ENCODE data around the gene TRA2B.
A peak's percentile ranks its signal among the peaks of the same experiment; 100 is the strongest.

TRA2B gene

DNA sequence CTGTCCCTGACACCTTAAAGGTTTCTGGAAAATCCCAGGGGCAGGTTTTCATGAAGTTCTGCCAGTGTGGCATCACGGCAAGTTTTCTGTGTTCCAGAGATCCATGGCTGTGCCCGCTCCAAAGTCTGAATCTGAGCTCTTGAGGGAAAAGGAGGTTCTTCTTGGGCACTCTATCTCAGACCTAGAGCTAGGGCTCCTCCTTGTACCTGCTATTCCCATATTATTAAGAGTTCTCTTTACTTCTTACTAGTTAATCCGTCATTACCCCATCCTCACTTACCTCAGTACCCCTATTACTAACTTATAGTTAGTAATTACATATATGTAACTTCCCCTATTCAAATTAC lies 5.9 kb upstream of the TRA2B start:
- no CpG with 5 or more reads among the region's 3 CpGs for WGBS (ENCODE audit: extremely low coverage, insufficient coverage, insufficient read length)
- Histone ChIP-seq H3K79me1 (ENCODE audit: low read length) (peaks cover 8% of the 10 kb centered on the region), H2AK5ac (ENCODE audit: low read length) (no peak overlapping the region), H2BK120ac (ENCODE audit: insufficient read depth, low read length, poor library complexity) (no peak overlapping the region), H3K18ac (ENCODE audit: low read length) (no peak overlapping the region), H2BK5ac (ENCODE audit: low read depth, low read length, poor library complexity) (no peak overlapping the region), H3K27me3 (ENCODE audit: insufficient read depth, low read length) (no peaks in the 10 kb centered on the region), H3K9ac (ENCODE audit: low read length) (no peak overlapping the region), H2BK12ac (ENCODE audit: low read length) (no peak overlapping the region), H3K4me2 (ENCODE audit: low read length) (no peak overlapping the region), H3K9me3 (ENCODE audit: insufficient read depth, low read depth, low read length) (no peaks in the 10 kb centered on the region), H3K14ac (ENCODE audit: low read length) (no peak overlapping the region), H4K12ac (ENCODE audit: low read depth, low read length) (no peak overlapping the region), H4K8ac (ENCODE audit: low read depth, low read length) (no peak overlapping the region), H4K91ac (ENCODE audit: low read depth, low read length) (no peak overlapping the region), H3K79me2 (ENCODE audit: control insufficient read depth, insufficient read depth, low read length, poor library complexity) (peaks cover 2% of the 10 kb centered on the region), H3K36me3 (ENCODE audit: control insufficient read depth in 1 of 2, insufficient read depth in 2 of 2, low read length in 2 of 2) (no peaks in the 10 kb centered on the region), H3K4ac (ENCODE audit: low read depth, low read length) (no peak overlapping the region), H3K4me1 (ENCODE audit: control insufficient read depth in 1 of 2, insufficient read depth in 2 of 2, low read length in 2 of 2) (peaks cover 6 to 7% of the 10 kb centered on the region in 2 experiments), H2AFZ (ENCODE audit: insufficient read depth, low read length, poor library complexity) (no peak overlapping the region), H3K4me3 (ENCODE audit: low read depth, low read length) (no peak overlapping the region), H3K27ac (ENCODE audit: low read depth, low read length) (no peak overlapping the region), H3K23ac (ENCODE audit: low read length) (no peak overlapping the region)
- no peak for DNase-seq

DNA sequence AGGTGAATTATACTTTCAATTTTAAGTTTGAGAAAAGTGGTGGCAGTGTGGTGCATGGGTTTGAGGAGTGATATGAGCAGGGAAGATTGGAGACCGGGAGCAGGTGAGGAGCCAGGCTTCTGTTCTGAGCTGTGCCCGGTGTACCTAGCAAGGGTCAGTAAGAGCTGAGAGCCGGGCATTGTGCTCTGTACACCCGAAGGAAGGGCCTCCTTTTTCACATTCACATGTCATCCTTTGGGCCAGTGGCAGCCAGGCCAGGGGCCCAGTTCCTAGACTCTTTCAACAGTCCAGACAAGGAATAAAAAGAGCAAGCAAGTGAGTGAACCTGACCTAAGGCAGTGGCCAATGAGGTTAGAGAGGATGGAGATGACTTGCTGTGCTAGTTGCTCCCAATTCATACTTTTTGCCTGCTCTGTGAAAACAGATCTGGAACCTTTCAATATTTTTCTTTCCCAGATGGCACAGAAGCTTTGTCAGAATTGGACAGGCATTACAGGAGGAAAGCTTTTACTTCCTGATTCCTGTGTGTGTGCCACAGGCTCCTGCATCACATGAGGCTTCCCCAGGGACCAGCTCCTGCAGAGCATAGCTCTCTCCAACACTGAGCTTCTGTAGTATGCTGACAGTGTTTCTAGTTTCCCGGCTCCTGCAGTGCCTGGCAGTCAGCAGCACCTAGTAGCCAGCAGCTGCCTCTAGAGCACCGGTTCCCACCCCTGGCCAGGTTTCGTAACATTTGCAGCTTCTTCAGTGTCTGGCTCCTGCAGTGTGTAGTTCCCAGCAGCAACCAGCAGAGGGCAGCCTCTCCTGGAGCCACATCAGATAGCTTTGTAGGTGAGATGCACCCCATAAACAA lies 5.3 kb upstream of the TRA2B start:
- peak overlapping the region; percentile 44 for H4K12ac ChIP-seq (ENCODE audit: low read depth, low read length)
- no CpG with 5 or more reads among the region's 7 CpGs for WGBS (ENCODE audit: extremely low coverage, insufficient coverage, insufficient read length)

DNA sequence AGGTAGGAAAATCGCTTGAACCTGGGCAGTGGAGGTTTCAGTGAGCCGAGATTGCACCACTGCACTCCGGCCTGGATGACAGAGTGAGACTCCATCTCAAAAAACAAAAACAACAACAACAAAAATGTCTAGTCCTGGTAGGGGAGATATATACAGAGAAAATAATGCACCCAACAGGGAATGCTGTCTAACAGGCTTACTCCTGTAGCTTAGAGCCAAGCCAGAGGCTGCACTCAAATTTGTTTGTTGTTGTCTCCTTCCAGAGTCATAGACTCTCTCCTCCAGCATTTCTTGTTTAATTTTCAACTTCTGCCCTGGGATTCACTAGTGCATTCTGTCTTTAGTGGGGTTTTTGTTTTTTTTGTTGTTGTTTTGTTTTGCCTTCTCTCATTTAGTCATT lies 4.6 kb upstream of the TRA2B start:
- no peaks in the 10 kb centered on the region for H3K36me3 ChIP-seq (ENCODE audit: control insufficient read depth in 1 of 2, insufficient read depth in 2 of 2, low read length in 2 of 2)
- H3K23ac ChIP-seq (ENCODE audit: low read length), result no peak overlapping the region
- H3K9ac ChIP-seq (ENCODE audit: low read length), result no peak overlapping the region
- H3K79me2 ChIP-seq (ENCODE audit: control insufficient read depth, insufficient read depth, low read length, poor library complexity), result peaks cover 6% of the 10 kb centered on the region
- DNase-seq, result peak; percentile 75 to 87
- no peak overlapping the region for H2BK12ac ChIP-seq (ENCODE audit: low read length)
- WGBS (ENCODE audit: extremely low coverage, insufficient coverage, insufficient read length), result no CpG with 5 or more reads among the region's 3 CpGs
- H3K4me1 ChIP-seq (ENCODE audit: control insufficient read depth in 1 of 2, insufficient read depth in 2 of 2, low read length in 2 of 2), result peaks cover 6 to 7% of the 10 kb centered on the region in 2 experiments
- no peak overlapping the region for H4K12ac ChIP-seq (ENCODE audit: low read depth, low read length)
- H4K8ac ChIP-seq (ENCODE audit: low read depth, low read length), result no peak overlapping the region
- H3K14ac ChIP-seq (ENCODE audit: low read length), result no peak overlapping the region
- no peaks in the 10 kb centered on the region for H3K27me3 ChIP-seq (ENCODE audit: insufficient read depth, low read length)
- H4K91ac ChIP-seq (ENCODE audit: low read depth, low read length), result no peak overlapping the region
- no peak overlapping the region for H2AK5ac ChIP-seq (ENCODE audit: low read length)
- peaks cover 1% of the 10 kb centered on the region for H3K9me3 ChIP-seq (ENCODE audit: insufficient read depth, low read depth, low read length)
- no peak overlapping the region for H3K18ac ChIP-seq (ENCODE audit: low read length)
- peaks cover 15% of the 10 kb centered on the region for H3K79me1 ChIP-seq (ENCODE audit: low read length)
- H2AFZ ChIP-seq (ENCODE audit: insufficient read depth, low read length, poor library complexity), result no peak overlapping the region
- no peak overlapping the region for H3K27ac ChIP-seq (ENCODE audit: low read depth, low read length)
- no peak overlapping the region for H2BK5ac ChIP-seq (ENCODE audit: low read depth, low read length, poor library complexity)
- H3K4me3 ChIP-seq (ENCODE audit: low read depth, low read length), result no peak overlapping the region
- H2BK120ac ChIP-seq (ENCODE audit: insufficient read depth, low read length, poor library complexity), result no peak overlapping the region
- H3K4me2 ChIP-seq (ENCODE audit: low read length), result no peak overlapping the region
- no peak overlapping the region for H3K4ac ChIP-seq (ENCODE audit: low read depth, low read length)

More for the DNA sequence above, 5.3 kb upstream of the TRA2B start:
- H3K4me2 ChIP-seq (ENCODE audit: low read length), result no peak overlapping the region
- H3K9ac ChIP-seq (ENCODE audit: low read length), result no peak overlapping the region
- H2BK120ac ChIP-seq (ENCODE audit: insufficient read depth, low read length, poor library complexity), result peak overlapping the region; percentile 86
- DNase-seq, result peak; percentile 90 to 96
- H3K4me3 ChIP-seq (ENCODE audit: low read depth, low read length), result no peak overlapping the region
- no peak overlapping the region for H3K23ac ChIP-seq (ENCODE audit: low read length)
- H3K79me2 ChIP-seq (ENCODE audit: control insufficient read depth, insufficient read depth, low read length, poor library complexity), result peaks cover 2% of the 10 kb centered on the region
- peak overlapping the region; percentile 65 for H2AK5ac ChIP-seq (ENCODE audit: low read length)
- H3K27ac ChIP-seq (ENCODE audit: low read depth, low read length), result peak overlapping the region; percentile 60
- H2AFZ ChIP-seq (ENCODE audit: insufficient read depth, low read length, poor library complexity), result peak overlapping the region; percentile 30
- H3K27me3 ChIP-seq (ENCODE audit: insufficient read depth, low read length), result no peaks in the 10 kb centered on the region
- no peaks in the 10 kb centered on the region for H3K9me3 ChIP-seq (ENCODE audit: insufficient read depth, low read depth, low read length)
- peak overlapping the region; percentile 11 for H2BK5ac ChIP-seq (ENCODE audit: low read depth, low read length, poor library complexity)
- peak overlapping the region; percentile 67 for H2BK12ac ChIP-seq (ENCODE audit: low read length)
- peaks cover 6 to 7% of the 10 kb centered on the region in 2 experiments for H3K4me1 ChIP-seq (ENCODE audit: control insufficient read depth in 1 of 2, insufficient read depth in 2 of 2, low read length in 2 of 2)
- H3K79me1 ChIP-seq (ENCODE audit: low read length), result peaks cover 10% of the 10 kb centered on the region
- H3K18ac ChIP-seq (ENCODE audit: low read length), result peak overlapping the region; percentile 62
- H3K14ac ChIP-seq (ENCODE audit: low read length), result peak overlapping the region; percentile 20
- peak overlapping the region; percentile 76 for H4K8ac ChIP-seq (ENCODE audit: low read depth, low read length)
- no peaks in the 10 kb centered on the region for H3K36me3 ChIP-seq (ENCODE audit: control insufficient read depth in 1 of 2, insufficient read depth in 2 of 2, low read length in 2 of 2)
- peak overlapping the region; percentile 59 for H3K4ac ChIP-seq (ENCODE audit: low read depth, low read length)
- peak overlapping the region; percentile 75 for H4K91ac ChIP-seq (ENCODE audit: low read depth, low read length)

DNA sequence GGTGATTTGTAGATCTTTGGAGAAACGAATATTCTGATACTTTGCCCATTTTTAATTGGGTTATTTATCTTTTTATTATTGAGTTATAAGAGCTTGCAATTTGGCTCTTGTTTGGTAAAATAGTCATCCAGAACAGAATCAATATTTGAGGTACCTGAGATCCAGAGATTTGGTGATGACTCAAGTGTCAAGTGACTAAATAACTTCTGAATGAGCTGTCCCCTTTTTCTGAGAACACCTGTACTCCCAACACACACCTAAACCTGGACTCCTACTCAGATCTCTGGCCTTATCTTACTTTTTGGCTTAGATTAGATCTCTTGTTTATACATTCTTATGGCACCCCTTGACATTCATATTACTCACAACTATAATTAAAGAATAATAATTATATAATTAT lies 3.1 kb upstream of the TRA2B start:
- DNase-seq, result peak in 1 of 2 donors; percentile 66
- Histone ChIP-seq H2BK5ac (ENCODE audit: low read depth, low read length, poor library complexity) (no peak overlapping the region), H3K9me3 (ENCODE audit: insufficient read depth, low read depth, low read length) (peaks cover 1% of the 10 kb centered on the region), H3K18ac (ENCODE audit: low read length) (no peak overlapping the region), H3K9ac (ENCODE audit: low read length) (no peak overlapping the region), H4K12ac (ENCODE audit: low read depth, low read length) (no peak overlapping the region), H3K4me2 (ENCODE audit: low read length) (no peak overlapping the region), H2BK12ac (ENCODE audit: low read length) (no peak overlapping the region), H3K27ac (ENCODE audit: low read depth, low read length) (no peak overlapping the region), H4K8ac (ENCODE audit: low read depth, low read length) (no peak overlapping the region), H3K79me1 (ENCODE audit: low read length) (peaks cover 23% of the 10 kb centered on the region), H3K14ac (ENCODE audit: low read length) (no peak overlapping the region), H3K27me3 (ENCODE audit: insufficient read depth, low read length) (no peaks in the 10 kb centered on the region), H2AK5ac (ENCODE audit: low read length) (no peak overlapping the region), H2AFZ (ENCODE audit: insufficient read depth, low read length, poor library complexity) (no peak overlapping the region), H3K36me3 (ENCODE audit: control insufficient read depth in 1 of 2, insufficient read depth in 2 of 2, low read length in 2 of 2) (no peaks in the 10 kb centered on the region), H2BK120ac (ENCODE audit: insufficient read depth, low read length, poor library complexity) (no peak overlapping the region), H3K4me3 (ENCODE audit: low read depth, low read length) (no peak overlapping the region), H3K4ac (ENCODE audit: low read depth, low read length) (no peak overlapping the region), H3K4me1 (ENCODE audit: control insufficient read depth in 1 of 2, insufficient read depth in 2 of 2, low read length in 2 of 2) (peaks cover 6 to 7% of the 10 kb centered on the region in 2 experiments), H3K23ac (ENCODE audit: low read length) (no peak overlapping the region), H3K79me2 (ENCODE audit: control insufficient read depth, insufficient read depth, low read length, poor library complexity) (peaks cover 14% of the 10 kb centered on the region), H4K91ac (ENCODE audit: low read depth, low read length) (no peak overlapping the region)
- no CpG with 5 or more reads among the region's 1 CpG for WGBS (ENCODE audit: extremely low coverage, insufficient coverage, insufficient read length)
